Endothelial cell of umbilical vein (primary cell): ENCODE data around the gene ANKK1.

Source experiments
- CTCF ChIP-seq, 2 donors: IDR thresholded peaks; 1 replicate in 1 of 2; 2 replicates in 1 of 2; pipeline ENCODE4 v1.5.1; 2011; ENCODE audit warnings: low read length in 2 of 2, mild to moderate bottlenecking in 2 of 2, moderate library complexity in 2 of 2, control low read depth in 1 of 2, inconsistent platforms in 1 of 2, low read depth in 1 of 2; ENCODE audit not compliant: insufficient read depth in 1 of 2; ENCODE audit errors: extremely low read depth in 1 of 2
- EZH2 ChIP-seq: IDR thresholded peaks from 2 replicates; pipeline ENCODE4 v1.6.1; 2012; ENCODE audit warnings: borderline replicate concordance, low read depth, mild to moderate bottlenecking, moderate library complexity, low read length, inconsistent platforms; ENCODE audit not compliant: severe bottlenecking
- FOS ChIP-seq: IDR thresholded peaks from 2 replicates; pipeline ENCODE4 v1.6.1; 2011; ENCODE audit warnings: mild to moderate bottlenecking, low read length, moderate library complexity, borderline replicate concordance; ENCODE audit not compliant: insufficient read depth
- MAX ChIP-seq: IDR thresholded peaks from 2 replicates; pipeline ENCODE4 v1.6.1; 2011; ENCODE audit not compliant: insufficient read depth, insufficient read length
- MYC ChIP-seq: IDR thresholded peaks from one replicate; pipeline ENCODE4 v1.6.1; 2011; ENCODE audit warnings: mild to moderate bottlenecking, low read depth, low read length
- POLR2A ChIP-seq: IDR thresholded peaks from 2 replicates; pipeline ENCODE4 v1.6.1; 2012; ENCODE audit warnings: low read depth, mild to moderate bottlenecking, control low read depth, low read length
- POLR2AphosphoS5 ChIP-seq: IDR thresholded peaks from 2 replicates; pipeline ENCODE4 v1.6.1; 2012; ENCODE audit warnings: low read depth, mild to moderate bottlenecking, control low read depth, low read length, moderate library complexity; ENCODE audit not compliant: insufficient read depth

- no peak for TF ChIP-seq CTCF (IDR thresholded peaks at IDR 0.05; ENCODE audit: extremely low read depth in 1 of 2, insufficient read depth in 1 of 2, low read depth in 1 of 2, low read length in 2 of 2)
- TF ChIP-seq EZH2: no peak
- TF ChIP-seq MYC: no peak
- no peak for TF ChIP-seq POLR2A
- TF ChIP-seq POLR2AphosphoS5: no peak
- TF ChIP-seq FOS: no peak
- no peak for TF ChIP-seq MAX
Observed at GRCh38 chr11:113440816-113441215, 53.2 kb downstream of the ANKK1 start.
